IMR-90 (cell line): Measurements from ENCODE around the gene CLDN11. TPM values are rescaled to one million over a fixed set of nuclear protein-coding genes. Genes with fewer than 3 reads are reported as not detected.

Experiments used
- ATAC-seq: fragments of 200-7000 bp; cut with Tn5 transposase; 2 replicates; pipeline ENCODE4 v1.9.1; 2020; ENCODE audit warnings: low read depth, mild to moderate bottlenecking, moderate library complexity
- BruUV-seq: library from RNA; stranded (reverse); fragments of 400-500 nt; replicated peaks from 2 replicates; lab custom pipeline; 2021; lab: Mats Ljungman, UMichigan
- CTCF ChIA-PET: fragments of 300-600 bp; formaldehyde crosslinking; extraction: SDS; loops from one replicate; lab custom pipeline; 2021; ENCODE audit warnings: antibody characterized with exemption; lab: Yijun Ruan, JAX
- POLR2A ChIA-PET: fragments of 300-600 bp; sonication (Branson Sonifier 250); formaldehyde crosslinking; loops from one replicate; lab custom pipeline; 2022; ENCODE audit warnings: antibody characterized with exemption; ENCODE audit not compliant: unreplicated experiment; lab: Charles Lee
- DNase-seq: peaks from one replicate; pipeline ENCODE4 v3.0.0; 2013
- H2AFZ ChIP-seq: replicated peaks from 2 replicates; pipeline ENCODE3; 2013; ENCODE audit warnings: low read length, mild to moderate bottlenecking; ENCODE audit not compliant: poor library complexity
- H2AK5ac ChIP-seq: 2 replicates; pipeline ENCODE4 v1.6.1; 2013; ENCODE audit warnings: low read depth, low read length, inconsistent platforms
- H2AK9ac ChIP-seq: replicated peaks from 2 replicates; pipeline ENCODE3; 2013; ENCODE audit warnings: mild to moderate bottlenecking, low read depth, low read length, moderate library complexity; ENCODE audit not compliant: poor library complexity
- H2BK120ac ChIP-seq: 2 replicates; pipeline ENCODE4 v1.6.1; 2013; ENCODE audit warnings: low read depth, low read length, inconsistent platforms
- H2BK15ac ChIP-seq: 3 replicates; pipeline ENCODE4 v1.6.1; 2013; ENCODE audit warnings: low read depth, low read length, inconsistent platforms
- H2BK20ac ChIP-seq: 2 replicates; pipeline ENCODE4 v1.6.1; 2013; ENCODE audit warnings: low read depth, mild to moderate bottlenecking, inconsistent platforms, low read length, moderate library complexity
- H2BK5ac ChIP-seq: 2 replicates; pipeline ENCODE4 v1.6.1; 2013; ENCODE audit warnings: mild to moderate bottlenecking, low read depth, low read length, inconsistent platforms; ENCODE audit not compliant: poor library complexity, severe bottlenecking
- H3K14ac ChIP-seq: replicated peaks from 2 replicates; pipeline ENCODE4 v1.6.1; 2013; ENCODE audit warnings: low read depth, low read length, inconsistent platforms
- H3K18ac ChIP-seq: 2 replicates; pipeline ENCODE4 v1.6.1; 2013; ENCODE audit warnings: low read depth, low read length, control low read depth
- H3K23ac ChIP-seq: 2 replicates; pipeline ENCODE4 v1.6.1; 2013; ENCODE audit warnings: low read depth, low read length, inconsistent platforms
- H3K27ac ChIP-seq: 2 replicates; pipeline ENCODE4 v1.5.1; 2013; ENCODE audit warnings: mild to moderate bottlenecking, control low read depth, low read length; ENCODE audit not compliant: insufficient read depth
- H3K27me3 ChIP-seq: 2 replicates; pipeline ENCODE4 v1.6.1; 2013; ENCODE audit warnings: low read length; ENCODE audit not compliant: control insufficient read depth, insufficient read depth
- H3K36me3 ChIP-seq: 2 replicates; pipeline ENCODE4 v1.6.1; 2013; ENCODE audit warnings: low read length, mixed read lengths; ENCODE audit not compliant: control insufficient read depth, insufficient read depth
- H3K4ac ChIP-seq: 2 replicates; pipeline ENCODE4 v1.6.1; 2013; ENCODE audit warnings: low read depth, low read length, inconsistent platforms
- H3K4me1 ChIP-seq: 2 replicates; pipeline ENCODE4 v1.6.1; 2013; ENCODE audit warnings: low read length, mixed read lengths; ENCODE audit not compliant: control insufficient read depth, insufficient read depth
- H3K4me2 ChIP-seq: 2 replicates; pipeline ENCODE4 v1.6.1; 2013; ENCODE audit warnings: low read depth, mild to moderate bottlenecking, control low read depth, low read length, moderate library complexity
- H3K4me3 ChIP-seq: 2 replicates; pipeline ENCODE4 v1.5.1; 2013; ENCODE audit warnings: low read depth, mild to moderate bottlenecking, control low read depth, low read length, moderate library complexity; ENCODE audit not compliant: insufficient read depth
- H3K56ac ChIP-seq: 2 replicates; pipeline ENCODE4 v1.6.1; 2013; ENCODE audit warnings: low read length, inconsistent platforms; ENCODE audit not compliant: insufficient read depth; ENCODE audit errors: extremely low read depth
- H3K79me1 ChIP-seq, 2 experiments: 2 replicates each; pipeline ENCODE4 v1.6.1; 2013; ENCODE audit warnings: low read length in 2 of 2, inconsistent platforms in 1 of 2, low read depth in 1 of 2
- H3K9ac ChIP-seq: 2 replicates; pipeline ENCODE4 v1.6.1; 2013; ENCODE audit warnings: low read depth, low read length, control low read depth
- H3K9me1 ChIP-seq: 2 replicates; pipeline ENCODE4 v1.6.1; 2013; ENCODE audit warnings: low read length, inconsistent platforms; ENCODE audit not compliant: insufficient read depth
- H3K9me3 ChIP-seq: 2 replicates; pipeline ENCODE4 v1.6.1; 2013; ENCODE audit warnings: low read length; ENCODE audit not compliant: control insufficient read depth, insufficient read depth
- H4K20me1 ChIP-seq: 2 replicates; pipeline ENCODE4 v1.6.1; 2013; ENCODE audit warnings: low read length, inconsistent platforms; ENCODE audit not compliant: insufficient read depth
- H4K5ac ChIP-seq: 2 replicates; pipeline ENCODE4 v1.6.1; 2013; ENCODE audit warnings: mild to moderate bottlenecking, low read depth, low read length, control low read depth
- H4K8ac ChIP-seq, 2 experiments: 2 replicates each; pipeline ENCODE4 v1.6.1; 2013; ENCODE audit warnings: low read depth in 2 of 2, low read length in 2 of 2, control low read depth in 1 of 2, inconsistent platforms in 1 of 2
- H4K91ac ChIP-seq: 2 replicates; pipeline ENCODE4 v1.6.1; 2013; ENCODE audit warnings: low read depth, low read length, inconsistent platforms; ENCODE audit not compliant: insufficient read depth
- BHLHE40 ChIP-seq: fragments of 150-350 bp; IDR thresholded peaks from 2 replicates; pipeline ENCODE4 v1.6.1; 2016; ENCODE audit warnings: mild to moderate bottlenecking, low read depth, low read length
- CEBPB ChIP-seq: IDR thresholded peaks from 2 replicates; pipeline ENCODE4 v1.6.1; 2012; ENCODE audit warnings: low read depth, low read length, improper control_type of control experiment
- CHD1 ChIP-seq: IDR thresholded peaks from 2 replicates; pipeline ENCODE4 v1.6.1; 2012; ENCODE audit warnings: low read depth, low read length, improper control_type of control experiment
- FOS ChIP-seq: fragments of 150-350 bp; IDR thresholded peaks from 2 replicates; pipeline ENCODE4 v1.6.1; 2016; ENCODE audit warnings: low read depth, low read length
- MAFK ChIP-seq: IDR thresholded peaks from 2 replicates; pipeline ENCODE4 v1.6.1; 2012; ENCODE audit warnings: low read depth, low read length, improper control_type of control experiment
- MAZ ChIP-seq: IDR thresholded peaks from 2 replicates; pipeline ENCODE4 v1.6.1; 2012; ENCODE audit warnings: low read depth, mild to moderate bottlenecking, low read length, improper control_type of control experiment, moderate library complexity, borderline replicate concordance
- MXI1 ChIP-seq: IDR thresholded peaks from 2 replicates; pipeline ENCODE4 v1.6.1; 2012; ENCODE audit warnings: low read depth, mild to moderate bottlenecking, low read length, moderate library complexity, borderline replicate concordance
- NFE2L2 ChIP-seq: fragments of 150-350 bp; IDR thresholded peaks from 2 replicates; pipeline ENCODE4 v1.6.1; 2016; ENCODE audit warnings: low read depth, mild to moderate bottlenecking, low read length
- POLR2A ChIP-seq: IDR thresholded peaks from 2 replicates; pipeline ENCODE4 v1.6.1; 2012; ENCODE audit warnings: mild to moderate bottlenecking, low read depth, low read length
- RAD21 ChIP-seq: IDR thresholded peaks from 2 replicates; pipeline ENCODE4 v1.6.1; 2012; ENCODE audit warnings: low read length, improper control_type of control experiment
- RCOR1 ChIP-seq: IDR thresholded peaks from 2 replicates; pipeline ENCODE4 v1.6.1; 2012; ENCODE audit warnings: mild to moderate bottlenecking, low read length, improper control_type of control experiment; ENCODE audit not compliant: insufficient replicate concordance
- RFX5 ChIP-seq: IDR thresholded peaks from 2 replicates; pipeline ENCODE4 v1.8.0; 2012; ENCODE audit warnings: low read depth, mild to moderate bottlenecking, low read length, moderate library complexity
- WGBS, 2 experiments: methylation state at CpG; one replicate each; pipeline versions ENCODE4 v1.1.5 to v1.1.7; 2013; ENCODE audit warnings: missing lambda C conversion rate in 2 of 2; ENCODE audit not compliant: insufficient read length in 1 of 2; ENCODE audit errors: extremely low coverage in 2 of 2; 5-methylcytosine and 5-hydroxymethylcytosine counted together
- dilution Hi-C: fragments of 300-500 bp; cut with HindIII; formaldehyde crosslinking; loops from one replicate; pipeline ENCODE4 v1.14.3; 2018; ENCODE audit warnings: low sequenced_read_pairs; ENCODE audit not compliant: unreplicated experiment
- in situ Hi-C: fragments of 300-500 bp; cut with MboI; formaldehyde crosslinking; loops from 3 replicates; pipeline ENCODE4 v1.14.3; 2019; ENCODE audit warnings: low sequenced_read_pairs, inconsistent platforms, mixed read lengths
- intact Hi-C: fragments of 100-400 bp; cut with micrococcal nuclease; formaldehyde crosslinking; loops from 2 replicates; pipeline ENCODE4 v1.10.0; 2022
- polyA plus RNA-seq, 3 experiments: library from polyadenylated mRNA; depleted of rRNA; stranded (reverse); fragments of >200 nt; gene quantifications; 2 replicates each; pipeline ENCODE4 v1.2.3, GENCODE V29; 2012; ENCODE audit warnings: low replicate concordance in 1 of 3
- total RNA-seq: library from RNA; depleted of rRNA; stranded (reverse); fragments of >200 nt; gene quantifications from 2 replicates; pipeline ENCODE4 v1.2.3, GENCODE V29; 2012
- TF ChIP-seq, protein P1 (sequence below): fragments of 150-350 bp; IDR thresholded peaks from 2 replicates; pipeline ENCODE4 v1.6.1; 2016; ENCODE audit warnings: low read depth, mild to moderate bottlenecking, low read length, moderate library complexity, borderline replicate concordance
- TF ChIP-seq, protein P2 (sequence below): fragments of 150-350 bp; IDR thresholded peaks from 2 replicates; pipeline ENCODE4 v1.6.1; 2017; ENCODE audit warnings: mild to moderate bottlenecking, antibody characterized with exemption, low read length, low read depth

The CLDN11 gene
- total and polyA plus RNA-seq, 2 of the 4 experiments (the other 2 are of a cell fraction), result 245 to 318 TPM

DNA sequence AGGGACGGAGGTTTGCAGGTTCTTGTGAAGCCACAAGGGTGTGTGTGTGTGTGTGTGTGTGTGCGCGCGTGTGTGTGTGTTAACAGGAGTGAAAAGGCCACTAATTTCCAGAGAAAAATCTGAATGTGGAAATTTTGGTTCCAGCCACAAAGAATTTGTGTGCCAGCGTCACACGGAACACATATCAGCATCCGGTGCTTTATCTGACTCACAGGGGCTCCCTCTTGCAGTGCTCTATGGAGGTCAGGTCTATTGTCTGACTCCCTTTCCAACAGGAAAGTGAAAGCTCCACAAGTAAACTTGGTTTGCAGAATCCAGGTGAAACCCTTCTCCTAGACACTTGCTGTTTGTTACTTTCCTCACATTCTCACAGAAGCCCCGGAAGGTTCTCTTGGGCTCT is 6.2 kb downstream of the CLDN11 start:
- in situ Hi-C loops, result loop anchor here (10.0 kb wide), 1 partner anchor 270 kb away; no protein-coding TSS in a partner anchor
- H3K9ac ChIP-seq, result no peak overlapping the region
- H2BK5ac ChIP-seq, result no peak overlapping the region
- DNase-seq, result no peak
- BruUV-seq, result no TSS peak
- H3K79me1 ChIP-seq, result peaks cover 15 to 60% of the 10 kb centered on the region in 2 experiments; a peak in 3 of 4 replicates
- POLR2A ChIA-PET, result no interaction called here
- H3K27me3 ChIP-seq, result no peaks in the 10 kb centered on the region
- 60% methylated on average over 1 of the region's 8 CpGs; no CpG with 5 or more reads in 1 of the 2 experiments for WGBS, 2 experiments
- no peak overlapping the region for H2AK9ac ChIP-seq
- H2BK15ac ChIP-seq, result no peak overlapping the region
- no peak overlapping the region for H3K18ac ChIP-seq
- H3K36me3 ChIP-seq, result peaks cover 45% of the 10 kb centered on the region
- H4K20me1 ChIP-seq, result peaks cover 47% of the 10 kb centered on the region
- TF ChIP-seq RCOR1, result no peak
- TF ChIP-seq MAFK, result no peak
- TF ChIP-seq, protein P1, sequence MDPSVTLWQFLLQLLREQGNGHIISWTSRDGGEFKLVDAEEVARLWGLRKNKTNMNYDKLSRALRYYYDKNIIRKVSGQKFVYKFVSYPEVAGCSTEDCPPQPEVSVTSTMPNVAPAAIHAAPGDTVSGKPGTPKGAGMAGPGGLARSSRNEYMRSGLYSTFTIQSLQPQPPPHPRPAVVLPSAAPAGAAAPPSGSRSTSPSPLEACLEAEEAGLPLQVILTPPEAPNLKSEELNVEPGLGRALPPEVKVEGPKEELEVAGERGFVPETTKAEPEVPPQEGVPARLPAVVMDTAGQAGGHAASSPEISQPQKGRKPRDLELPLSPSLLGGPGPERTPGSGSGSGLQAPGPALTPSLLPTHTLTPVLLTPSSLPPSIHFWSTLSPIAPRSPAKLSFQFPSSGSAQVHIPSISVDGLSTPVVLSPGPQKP, result no peak
- no peak for TF ChIP-seq BHLHE40
- no peak for TF ChIP-seq CHD1
- no peak for TF ChIP-seq FOS
- TF ChIP-seq MXI1, result no peak
- TF ChIP-seq RFX5, result no peak
- no peak for TF ChIP-seq MAZ
- TF ChIP-seq CEBPB, result no peak
- no peak for TF ChIP-seq RAD21
- TF ChIP-seq, protein P2, sequence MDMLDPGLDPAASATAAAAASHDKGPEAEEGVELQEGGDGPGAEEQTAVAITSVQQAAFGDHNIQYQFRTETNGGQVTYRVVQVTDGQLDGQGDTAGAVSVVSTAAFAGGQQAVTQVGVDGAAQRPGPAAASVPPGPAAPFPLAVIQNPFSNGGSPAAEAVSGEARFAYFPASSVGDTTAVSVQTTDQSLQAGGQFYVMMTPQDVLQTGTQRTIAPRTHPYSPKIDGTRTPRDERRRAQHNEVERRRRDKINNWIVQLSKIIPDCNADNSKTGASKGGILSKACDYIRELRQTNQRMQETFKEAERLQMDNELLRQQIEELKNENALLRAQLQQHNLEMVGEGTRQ, result no peak
- no peak for TF ChIP-seq NFE2L2
- TF ChIP-seq POLR2A, result no peak
- no peak overlapping the region for H2AFZ ChIP-seq
- no peaks in the 10 kb centered on the region for H3K9me3 ChIP-seq
- no peak overlapping the region for H3K4me2 ChIP-seq
- peaks cover 11% of the 10 kb centered on the region for H3K4me1 ChIP-seq
- dilution Hi-C loops, result no loop called here
- intact Hi-C loops, result loop anchor here (5.0 kb wide), 1 partner anchor 197 kb away; no protein-coding TSS in a partner anchor
- no peak overlapping the region for H4K5ac ChIP-seq
- no peak overlapping the region for H3K14ac ChIP-seq
- H4K8ac ChIP-seq, result no peak overlapping the region
- CTCF ChIA-PET, result no interaction called here
- H2AK5ac ChIP-seq, result no peak overlapping the region
- no peak for ATAC-seq
- H3K4me3 ChIP-seq, result no peak overlapping the region
- peak overlapping the region; percentile 31; the same call in 1 of the 2 replicates for H3K23ac ChIP-seq
- no peak overlapping the region for H3K27ac ChIP-seq
- H3K4ac ChIP-seq, result no peak overlapping the region
- no peak overlapping the region for H2BK20ac ChIP-seq
- peaks cover 13% of the 10 kb centered on the region for H3K9me1 ChIP-seq
- H3K56ac ChIP-seq, result no peak overlapping the region
- H4K91ac ChIP-seq, result no peak overlapping the region
- no peak overlapping the region for H2BK120ac ChIP-seq
